GM12878 (cell line): ENCODE results near the gene AP3B1. TPM values are rescaled to one million over a fixed set of nuclear protein-coding genes. Genes with fewer than 3 reads are reported as not detected.

Experiments
- ATAC-seq: fragments of 200-7000 bp; cut with Tn5 transposase; 3 replicates; pipeline ENCODE4 v1.9.1; 2020; ENCODE audit warnings: mild to moderate bottlenecking, moderate library complexity
- BruUV-seq: library from RNA; stranded (reverse); fragments of 400-500 nt; replicated peaks from 2 replicates; lab custom pipeline; 2021; lab: Mats Ljungman, UMichigan
- CTCF ChIA-PET: fragments of 300-600 bp; sonication (Branson Sonifier 250); formaldehyde crosslinking; extraction: SDS; loops from one replicate; lab custom pipeline; 2021; ENCODE audit warnings: inconsistent platforms; lab: Yijun Ruan, JAX
- POLR2A ChIA-PET: fragments of 350-600 bp; formaldehyde crosslinking; extraction: SDS; loops from one replicate; lab custom pipeline; 2021; ENCODE audit warnings: inconsistent platforms; lab: Charles Lee
- RAD21 ChIA-PET: fragments of 300-600 bp; sonication (Branson Sonifier 250); formaldehyde crosslinking; loops from one replicate; lab custom pipeline; 2023; ENCODE audit warnings: antibody characterized with exemption; ENCODE audit not compliant: unreplicated experiment; lab: Charles Lee
- SMC1A ChIA-PET: fragments of 300-600 bp; sonication (Branson Sonifier 250); formaldehyde crosslinking; loops from one replicate; lab custom pipeline; 2023; ENCODE audit not compliant: unreplicated experiment, uncharacterized antibody; lab: Charles Lee
- DNase-seq: peaks from one replicate; pipeline ENCODE4 v3.0.0-alpha.2; 2011; ENCODE audit warnings: low read depth, low spot score
- FAIRE-seq: peaks from 3 replicates; lab custom pipeline; 2011; peaks lifted over from hg19 to GRCh38; lab: Jason Lieb, UNC
- H2AFZ ChIP-seq: 2 replicates; pipeline ENCODE4 v1.6.0; 2011; ENCODE audit warnings: low read depth, low read length, control low read depth; ENCODE audit not compliant: control insufficient read depth
- H3K27ac ChIP-seq: 2 replicates; pipeline ENCODE4 v1.5.1; 2011; ENCODE audit warnings: control low read depth; ENCODE audit not compliant: control insufficient read depth, insufficient read depth
- H3K27me3 ChIP-seq, 2 experiments: replicated peaks in 1 of 2; 2 replicates each; pipeline versions ENCODE4 v1.6.0 to v1.6.1; 2011; ENCODE audit warnings: low read length in 1 of 2; ENCODE audit not compliant: control insufficient read depth in 2 of 2, insufficient read depth in 2 of 2
- H3K36me3 ChIP-seq, 2 experiments: 2 replicates each; pipeline ENCODE4 v1.5.1; 2011; ENCODE audit warnings: low read length in 1 of 2; ENCODE audit not compliant: control insufficient read depth in 2 of 2, insufficient read depth in 2 of 2
- H3K4me1 ChIP-seq: 2 replicates; pipeline ENCODE4 v1.6.1; 2011; ENCODE audit warnings: mild to moderate bottlenecking, low read length, moderate library complexity, mixed read lengths; ENCODE audit not compliant: control insufficient read depth, insufficient read depth
- H3K4me2 ChIP-seq: 2 replicates; pipeline ENCODE4 v1.6.0; 2011; ENCODE audit warnings: control low read depth; ENCODE audit not compliant: control insufficient read depth, insufficient read depth
- H3K4me3 ChIP-seq: fragments of 200-600 bp; sonication (generic); 2 replicates; pipeline ENCODE4 v1.5.1; 2016
- H3K79me2 ChIP-seq: 2 replicates; pipeline ENCODE4 v1.6.0; 2011; ENCODE audit warnings: low read length; ENCODE audit not compliant: control insufficient read depth, insufficient read depth
- H3K9ac ChIP-seq: 2 replicates; pipeline ENCODE4 v1.8.0; 2011; ENCODE audit warnings: low read length, control low read depth, mixed read lengths; ENCODE audit not compliant: control insufficient read depth, insufficient read depth
- H3K9me3 ChIP-seq: replicated peaks from 3 replicates; pipeline ENCODE4 v1.5.1; 2011; ENCODE audit warnings: mild to moderate bottlenecking, low read length; ENCODE audit not compliant: control insufficient read depth, insufficient read depth
- H4K20me1 ChIP-seq: 2 replicates; pipeline ENCODE4 v1.6.0; 2011; ENCODE audit not compliant: control insufficient read depth, insufficient read depth
- BCL11A ChIP-seq: IDR thresholded peaks from 2 replicates; pipeline ENCODE4 v1.6.1; 2011; ENCODE audit warnings: low read depth, low read length
- CEBPZ ChIP-seq: fragments of 150-350 bp; IDR thresholded peaks from 2 replicates; pipeline ENCODE4 v1.6.1; 2016; ENCODE audit warnings: low read depth, low read length
- HDGF ChIP-seq: fragments of 450-650 bp; IDR thresholded peaks from 2 replicates; pipeline ENCODE4 v1.6.1; 2016; ENCODE audit warnings: antibody characterized with exemption
- IKZF1 ChIP-seq: fragments of 450-650 bp; conservative IDR thresholded peaks from 2 replicates; pipeline ENCODE4 v1.6.1; 2017; ENCODE audit warnings: antibody characterized with exemption, mild to moderate bottlenecking
- IRF4 ChIP-seq: IDR thresholded peaks from 2 replicates; pipeline ENCODE4 v1.6.1; 2011; ENCODE audit warnings: low read depth, low read length
- JUND ChIP-seq: IDR thresholded peaks from 2 replicates; pipeline ENCODE4 v1.6.1; 2012; ENCODE audit warnings: low read depth, mild to moderate bottlenecking, low read length, improper control_type of control experiment, moderate library complexity
- MTA3 ChIP-seq: IDR thresholded peaks from 2 replicates; pipeline ENCODE4 v1.6.1; 2012; ENCODE audit warnings: low read length, inconsistent platforms, borderline replicate concordance
- NR2C2 ChIP-seq: IDR thresholded peaks from 2 replicates; pipeline ENCODE4 v1.6.1; 2011; ENCODE audit warnings: borderline replicate concordance, low read depth; ENCODE audit not compliant: control insufficient read depth, insufficient read length
- NR2F1 ChIP-seq: fragments of 450-650 bp; conservative IDR thresholded peaks from 2 replicates; pipeline ENCODE4 v1.6.1; 2017; ENCODE audit warnings: mild to moderate bottlenecking
- POLR2AphosphoS2 ChIP-seq: IDR thresholded peaks from 2 replicates; pipeline ENCODE4 v1.6.1; 2011; ENCODE audit warnings: low read depth, mild to moderate bottlenecking, low read length, improper control_type of control experiment, moderate library complexity
- POU2F2 ChIP-seq: IDR thresholded peaks from 3 replicates; pipeline ENCODE4 v1.6.1; 2011; ENCODE audit warnings: low read depth, mild to moderate bottlenecking, low read length, borderline replicate concordance
- RAD21 ChIP-seq: IDR thresholded peaks from 2 replicates; pipeline ENCODE4 v1.6.1; 2011; ENCODE audit warnings: mild to moderate bottlenecking, low read depth, low read length, moderate library complexity; ENCODE audit not compliant: insufficient read depth
- SIX5 ChIP-seq: IDR thresholded peaks from 2 replicates; pipeline ENCODE4 v1.6.1; 2011; ENCODE audit warnings: mild to moderate bottlenecking, low read depth, low read length, moderate library complexity; ENCODE audit not compliant: severe bottlenecking
- SMAD5 ChIP-seq: IDR thresholded peaks from 2 replicates; pipeline ENCODE4 v1.6.1; 2016; ENCODE audit warnings: antibody characterized with exemption, low read depth
- TBL1XR1 ChIP-seq: IDR thresholded peaks from 2 replicates; pipeline ENCODE4 v1.6.1; 2012; ENCODE audit warnings: low read depth, low read length, improper control_type of control experiment
- YBX1 ChIP-seq: fragments of 450-650 bp; IDR thresholded peaks from 2 replicates; pipeline ENCODE4 v1.6.1; 2016; ENCODE audit warnings: antibody characterized with exemption
- ZNF207 ChIP-seq: fragments of 450-650 bp; IDR thresholded peaks from 2 replicates; pipeline ENCODE4 v1.6.1; 2014; ENCODE audit warnings: antibody characterized with exemption, mild to moderate bottlenecking, borderline replicate concordance
- WGBS: methylation state at CpG from one replicate; pipeline ENCODE4 v1.1.6; 2016; ENCODE audit warnings: low lambda C conversion rate; ENCODE audit not compliant: insufficient replicate concordance, insufficient coverage; ENCODE audit errors: missing lambda C conversion rate; 5-methylcytosine and 5-hydroxymethylcytosine counted together
- in situ Hi-C: fragments of 300-500 bp; cut with MboI; formaldehyde crosslinking; loops from 9 replicates; pipeline ENCODE4 v1.14.3; 2018; ENCODE audit warnings: mixed read lengths
- intact Hi-C: fragments of 100-400 bp; cut with micrococcal nuclease; formaldehyde crosslinking; loops from one replicate; pipeline ENCODE4 v1.14.2; 2022; ENCODE audit not compliant: unreplicated experiment
- polyA plus RNA-seq, 11 experiments: library from polyadenylated mRNA; depleted of rRNA in 4 of 11; unstranded in 6 of 11; stranded (reverse) in 5 of 11; fragments of >200 nt; fragmentation: Nextera tagmentation in 4 of 11; fragmentation: Illumina TruSeq in 1 of 11; extraction: Ambion mirVana in 4 of 11; extraction: Trizol in 1 of 11; gene quantifications; 1 replicate in 1 of 11; 2 replicates in 10 of 11; pipeline versions ENCODE4 v1.2.1 to v1.2.3, GENCODE V29; 2011 to 2016; ENCODE audit warnings: inconsistent platforms in 2 of 11, missing spikeins in 2 of 11, low read depth in 1 of 11
- total RNA-seq, 4 experiments: library from RNA; depleted of rRNA in 3 of 4; stranded (reverse); fragments of >200 nt in 3 of 4; fragmentation: Illumina TruSeq in 1 of 4; extraction: Trizol in 1 of 4; gene quantifications; 2 replicates each; pipeline versions ENCODE4 v1.2.1 to v1.2.3, GENCODE V29; 2013 to 2021
- TF ChIP-seq, protein P1 (sequence below): fragments of 450-650 bp; conservative IDR thresholded peaks from 2 replicates; pipeline ENCODE4 v1.6.1; 2017; ENCODE audit warnings: mild to moderate bottlenecking, moderate library complexity

AP3B1 gene
- total and polyA plus RNA-seq, 10 of the 15 experiments (the other 5 are each of a cell fraction or from before 2014, with no cell fraction given) = 30.9 to 70.8 (median 46.0) TPM

- no peak for TF ChIP-seq NR2F1
- no peak for TF ChIP-seq ZNF207
- TF ChIP-seq HDGF = no peak
- no peak for TF ChIP-seq JUND
These were observed 42.2 kb upstream of the AP3B1 start (continued) for GRCh38 chr5:78336698-78337097.

GRCh38 chr5:78335976-78336375 is 41.5 kb upstream of the AP3B1 start:
- no peak for FAIRE-seq
- CTCF ChIA-PET = no interaction called here
- RAD21 ChIA-PET = no interaction called here
- H3K79me2 ChIP-seq = no peaks in the 10 kb centered on the region
- in situ Hi-C loops (no loop called here), intact Hi-C loops (no loop called here)
- ATAC-seq = no peak
- no peak overlapping the region for H3K4me3 ChIP-seq
- H3K27ac ChIP-seq = no peak overlapping the region
- POLR2A ChIA-PET = no interaction called here
- no peak overlapping the region for H2AFZ ChIP-seq
- SMC1A ChIA-PET = no interaction called here
- H4K20me1 ChIP-seq = no peaks in the 10 kb centered on the region
- H3K9ac ChIP-seq = no peak overlapping the region
- no TSS peak for BruUV-seq
- H3K4me1 ChIP-seq = no peaks in the 10 kb centered on the region
- H3K36me3 ChIP-seq = no peaks in the 10 kb centered on the region
- H3K4me2 ChIP-seq = no peak overlapping the region
- WGBS = 58% methylated on average over 2 of the region's 2 CpGs
- no peaks in the 10 kb centered on the region for H3K27me3 ChIP-seq
- DNase-seq = no peak
- H3K9me3 ChIP-seq = peaks cover 6% of the 10 kb centered on the region
- TF ChIP-seq, protein P1, sequence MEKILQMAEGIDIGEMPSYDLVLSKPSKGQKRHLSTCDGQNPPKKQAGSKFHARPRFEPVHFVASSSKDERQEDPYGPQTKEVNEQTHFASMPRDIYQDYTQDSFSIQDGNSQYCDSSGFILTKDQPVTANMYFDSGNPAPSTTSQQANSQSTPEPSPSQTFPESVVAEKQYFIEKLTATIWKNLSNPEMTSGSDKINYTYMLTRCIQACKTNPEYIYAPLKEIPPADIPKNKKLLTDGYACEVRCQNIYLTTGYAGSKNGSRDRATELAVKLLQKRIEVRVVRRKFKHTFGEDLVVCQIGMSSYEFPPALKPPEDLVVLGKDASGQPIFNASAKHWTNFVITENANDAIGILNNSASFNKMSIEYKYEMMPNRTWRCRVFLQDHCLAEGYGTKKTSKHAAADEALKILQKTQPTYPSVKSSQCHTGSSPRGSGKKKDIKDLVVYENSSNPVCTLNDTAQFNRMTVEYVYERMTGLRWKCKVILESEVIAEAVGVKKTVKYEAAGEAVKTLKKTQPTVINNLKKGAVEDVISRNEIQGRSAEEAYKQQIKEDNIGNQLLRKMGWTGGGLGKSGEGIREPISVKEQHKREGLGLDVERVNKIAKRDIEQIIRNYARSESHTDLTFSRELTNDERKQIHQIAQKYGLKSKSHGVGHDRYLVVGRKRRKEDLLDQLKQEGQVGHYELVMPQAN = no peak
- no peak for TF ChIP-seq ZNF207
- TF ChIP-seq CEBPZ = no peak
- TF ChIP-seq POLR2AphosphoS2 = no peak
- no peak for TF ChIP-seq NR2C2
- TF ChIP-seq TBL1XR1 = no peak
- TF ChIP-seq IKZF1 = no peak
- no peak for TF ChIP-seq RAD21
- no peak for TF ChIP-seq SMAD5
- TF ChIP-seq POU2F2 = no peak
- no peak for TF ChIP-seq MTA3
- TF ChIP-seq SIX5 = no peak
- no peak for TF ChIP-seq YBX1
- no peak for TF ChIP-seq BCL11A
- TF ChIP-seq IRF4 = no peak
